ENCODE measurements around the gene RANBP3L.

DNA sequence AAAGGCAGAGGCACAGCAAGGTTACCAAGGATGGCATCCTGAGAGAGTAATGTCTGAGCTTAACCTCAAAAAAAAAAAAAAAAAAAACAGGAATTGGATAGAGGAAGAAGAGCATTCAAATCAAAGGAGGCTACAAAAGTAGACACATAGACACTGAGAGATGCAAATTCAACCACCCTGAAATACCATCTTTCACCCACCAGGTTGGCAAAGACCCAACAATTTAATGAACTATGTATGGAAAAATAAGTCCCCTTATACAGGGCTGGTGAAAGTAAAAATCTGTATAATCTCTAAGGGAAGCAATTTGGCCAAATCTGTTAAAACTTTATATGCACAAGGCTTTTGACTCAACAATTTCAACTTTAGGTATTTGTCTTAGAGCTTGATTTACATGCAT lies 64.9 kb downstream of the RANBP3L start:
- no peak for TF ChIP-seq POLR2A (IDR thresholded peaks at IDR 0.05; ENCODE audit: low read depth)
- no peak for TF ChIP-seq EP300 (IDR thresholded peaks at IDR 0.05)
- no peak for TF ChIP-seq POLR2AphosphoS5 (IDR thresholded peaks at IDR 0.05)
- TF ChIP-seq, protein P1, sequence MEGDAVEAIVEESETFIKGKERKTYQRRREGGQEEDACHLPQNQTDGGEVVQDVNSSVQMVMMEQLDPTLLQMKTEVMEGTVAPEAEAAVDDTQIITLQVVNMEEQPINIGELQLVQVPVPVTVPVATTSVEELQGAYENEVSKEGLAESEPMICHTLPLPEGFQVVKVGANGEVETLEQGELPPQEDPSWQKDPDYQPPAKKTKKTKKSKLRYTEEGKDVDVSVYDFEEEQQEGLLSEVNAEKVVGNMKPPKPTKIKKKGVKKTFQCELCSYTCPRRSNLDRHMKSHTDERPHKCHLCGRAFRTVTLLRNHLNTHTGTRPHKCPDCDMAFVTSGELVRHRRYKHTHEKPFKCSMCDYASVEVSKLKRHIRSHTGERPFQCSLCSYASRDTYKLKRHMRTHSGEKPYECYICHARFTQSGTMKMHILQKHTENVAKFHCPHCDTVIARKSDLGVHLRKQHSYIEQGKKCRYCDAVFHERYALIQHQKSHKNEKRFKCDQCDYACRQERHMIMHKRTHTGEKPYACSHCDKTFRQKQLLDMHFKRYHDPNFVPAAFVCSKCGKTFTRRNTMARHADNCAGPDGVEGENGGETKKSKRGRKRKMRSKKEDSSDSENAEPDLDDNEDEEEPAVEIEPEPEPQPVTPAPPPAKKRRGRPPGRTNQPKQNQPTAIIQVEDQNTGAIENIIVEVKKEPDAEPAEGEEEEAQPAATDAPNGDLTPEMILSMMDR (IDR thresholded peaks at IDR 0.05) = no peak

Measured in esophagus muscularis mucosa (tissue), 4 donors.